Dendritic cell treated with granulocyte-macrophage colony-stimulating factor and Interleukin-4, amounts not matched to agents 40 ng/mL and 50 ng/mL, for 4 days (primary cell): ENCODE measurements around the gene CACNG8.

Source experiments
- H3K27ac Mint-ChIP-seq: one replicate; pipeline ENCODE4 v1.8.0; 2022; ENCODE audit warnings: mild to moderate bottlenecking, mixed read lengths
- H3K27me3 Mint-ChIP-seq: one replicate; pipeline ENCODE4 v1.8.0; 2022; ENCODE audit warnings: mild to moderate bottlenecking, mixed read lengths
- H3K36me3 Mint-ChIP-seq: one replicate; pipeline ENCODE4 v1.8.0; 2022; ENCODE audit warnings: low read depth, mixed read lengths
- H3K4me1 Mint-ChIP-seq: one replicate; pipeline ENCODE4 v1.8.0; 2022; ENCODE audit warnings: low read depth, mixed read lengths
- H3K4me3 Mint-ChIP-seq: one replicate; pipeline ENCODE4 v1.8.0; 2022; ENCODE audit warnings: mild to moderate bottlenecking, moderate library complexity, mixed read lengths
- H3K9me3 Mint-ChIP-seq: one replicate; pipeline ENCODE4 v1.8.0; 2022; ENCODE audit warnings: mixed read lengths
- intact Hi-C: fragments of 100-400 bp; cut with micrococcal nuclease; formaldehyde crosslinking; loops from one replicate; pipeline ENCODE4 v1.15.0; 2022

CACNG8 gene

GRCh38 chr19:53951947-53952346, 10.8 kb upstream of the CACNG8 start:
- Mint-ChIP-seq H3K27me3 (peaks cover 54% of the 10 kb centered on the region), H3K9me3 (no peaks in the 10 kb centered on the region), H3K27ac (no peak overlapping the region), H3K4me1 (no peaks in the 10 kb centered on the region), H3K36me3 (no peaks in the 10 kb centered on the region), H3K4me3 (no peak overlapping the region)
- intact Hi-C loops = no loop called here

- intact Hi-C loops = no loop called here
- H3K4me3 Mint-ChIP-seq = no peak overlapping the region
- H3K36me3 Mint-ChIP-seq = no peaks in the 10 kb centered on the region
- peaks cover 4% of the 10 kb centered on the region for H3K4me1 Mint-ChIP-seq
- H3K27ac Mint-ChIP-seq = no peak overlapping the region
- no peaks in the 10 kb centered on the region for H3K9me3 Mint-ChIP-seq
- H3K27me3 Mint-ChIP-seq = peaks cover 58% of the 10 kb centered on the region
Observed at GRCh38 chr19:53953383-53953782, 9.4 kb upstream of the CACNG8 start.

- Mint-ChIP-seq H3K4me3 (no peak overlapping the region), H3K27ac (no peak overlapping the region), H3K9me3 (no peaks in the 10 kb centered on the region), H3K36me3 (no peaks in the 10 kb centered on the region), H3K4me1 (peaks cover 29% of the 10 kb centered on the region), H3K27me3 (peaks cover 82% of the 10 kb centered on the region)
- intact Hi-C loops = no loop called here
Observed at GRCh38 chr19:53957448-53958167, 5.1 kb upstream of the CACNG8 start.

GRCh38 chr19:53958168-53958571, 4.6 kb upstream of the CACNG8 start:
- Mint-ChIP-seq H3K27ac (no peak overlapping the region), H3K36me3 (no peaks in the 10 kb centered on the region), H3K9me3 (no peaks in the 10 kb centered on the region), H3K4me3 (no peak overlapping the region), H3K27me3 (peaks cover 82% of the 10 kb centered on the region), H3K4me1 (peaks cover 29% of the 10 kb centered on the region)
- intact Hi-C loops = no loop called here

GRCh38 chr19:53958823-53959757, 3.6 kb upstream of the CACNG8 start:
- Mint-ChIP-seq H3K4me1 (peaks cover 29% of the 10 kb centered on the region), H3K27ac (no peak overlapping the region)
- intact Hi-C loops = no loop called here

GRCh38 chr19:53960187-53960586, 2.5 kb upstream of the CACNG8 start:
- intact Hi-C loops = no loop called here
- H3K9me3 Mint-ChIP-seq = no peaks in the 10 kb centered on the region
- H3K27ac Mint-ChIP-seq = no peak overlapping the region
- peaks cover 37% of the 10 kb centered on the region for H3K4me1 Mint-ChIP-seq
- H3K4me3 Mint-ChIP-seq = no peak overlapping the region
- no peaks in the 10 kb centered on the region for H3K36me3 Mint-ChIP-seq
- peaks cover 88% of the 10 kb centered on the region for H3K27me3 Mint-ChIP-seq

More at GRCh38 chr19:53958823-53959757, 3.6 kb upstream of the CACNG8 start:
- Mint-ChIP-seq H3K27me3 (peaks cover 86% of the 10 kb centered on the region), H3K36me3 (no peaks in the 10 kb centered on the region), H3K4me3 (no peak overlapping the region), H3K9me3 (no peaks in the 10 kb centered on the region)

- peaks cover 41% of the 10 kb centered on the region for H3K4me1 Mint-ChIP-seq
- no peaks in the 10 kb centered on the region for H3K9me3 Mint-ChIP-seq
- H3K4me3 Mint-ChIP-seq = no peak overlapping the region
- no peak overlapping the region for H3K27ac Mint-ChIP-seq
- peaks cover 89% of the 10 kb centered on the region for H3K27me3 Mint-ChIP-seq
- intact Hi-C loops = no loop called here
- H3K36me3 Mint-ChIP-seq = no peaks in the 10 kb centered on the region
Observed at GRCh38 chr19:53960886-53961285, 1.9 kb upstream of the CACNG8 start.

- no peaks in the 10 kb centered on the region for H3K9me3 Mint-ChIP-seq
- no peak overlapping the region for H3K27ac Mint-ChIP-seq
- intact Hi-C loops = no loop called here
- no peaks in the 10 kb centered on the region for H3K36me3 Mint-ChIP-seq
- H3K4me1 Mint-ChIP-seq = peaks cover 41% of the 10 kb centered on the region
- peaks cover 91% of the 10 kb centered on the region for H3K27me3 Mint-ChIP-seq
- no peak overlapping the region for H3K4me3 Mint-ChIP-seq
Observed at GRCh38 chr19:53961523-53962356, 997 bp upstream of the CACNG8 start.

- no peaks in the 10 kb centered on the region for H3K36me3 Mint-ChIP-seq
- peaks cover 84% of the 10 kb centered on the region for H3K27me3 Mint-ChIP-seq
- H3K4me1 Mint-ChIP-seq = peaks cover 23% of the 10 kb centered on the region
- intact Hi-C loops = no loop called here
- no peak overlapping the region for H3K27ac Mint-ChIP-seq
- no peaks in the 10 kb centered on the region for H3K9me3 Mint-ChIP-seq
- peak overlapping the region; percentile 27 for H3K4me3 Mint-ChIP-seq
Observed at GRCh38 chr19:53965091-53965490, 2.4 kb downstream of the CACNG8 start.

GRCh38 chr19:53966931-53967330, 4.2 kb downstream of the CACNG8 start:
- H3K9me3 Mint-ChIP-seq = no peaks in the 10 kb centered on the region
- H3K4me3 Mint-ChIP-seq = no peak overlapping the region
- peaks cover 20% of the 10 kb centered on the region for H3K4me1 Mint-ChIP-seq
- H3K27ac Mint-ChIP-seq = no peak overlapping the region
- H3K27me3 Mint-ChIP-seq = peaks cover 70% of the 10 kb centered on the region
- no peaks in the 10 kb centered on the region for H3K36me3 Mint-ChIP-seq
- intact Hi-C loops = no loop called here

GRCh38 chr19:53969366-53969765, 6.6 kb downstream of the CACNG8 start:
- H3K27ac Mint-ChIP-seq = no peak overlapping the region
- no peak overlapping the region for H3K4me3 Mint-ChIP-seq
- no peaks in the 10 kb centered on the region for H3K36me3 Mint-ChIP-seq
- H3K4me1 Mint-ChIP-seq = peaks cover 20% of the 10 kb centered on the region
- no peaks in the 10 kb centered on the region for H3K9me3 Mint-ChIP-seq
- peaks cover 65% of the 10 kb centered on the region for H3K27me3 Mint-ChIP-seq
- intact Hi-C loops = no loop called here

GRCh38 chr19:53971673-53972072, 8.9 kb downstream of the CACNG8 start:
- Mint-ChIP-seq H3K36me3 (no peaks in the 10 kb centered on the region), H3K9me3 (no peaks in the 10 kb centered on the region), H3K27ac (no peak overlapping the region), H3K4me3 (peak overlapping the region; percentile 9), H3K27me3 (peaks cover 58% of the 10 kb centered on the region), H3K4me1 (peaks cover 9% of the 10 kb centered on the region)
- intact Hi-C loops = loop anchor here (10.0 kb wide), 1 partner anchor 53 kb away; no protein-coding TSS in a partner anchor

- H3K27ac Mint-ChIP-seq = peak overlapping the region; percentile 51
- peak overlapping the region; percentile 44 for H3K4me3 Mint-ChIP-seq
- H3K36me3 Mint-ChIP-seq = no peaks in the 10 kb centered on the region
- intact Hi-C loops = loop anchor here (10.0 kb wide), 1 partner anchor 47 kb away; no protein-coding TSS in a partner anchor
- H3K27me3 Mint-ChIP-seq = peaks cover 68% of the 10 kb centered on the region
- H3K4me1 Mint-ChIP-seq = peaks cover 36% of the 10 kb centered on the region
- H3K9me3 Mint-ChIP-seq = peaks cover 9% of the 10 kb centered on the region
Observed at GRCh38 chr19:53977429-53977990, 14.8 kb downstream of the CACNG8 start.
